Measurements from ENCODE around the gene HIC2.
"Not testable (repeated sequence)": the region's sequence is repeated elsewhere in the genome, so short reads cannot be mapped to it uniquely, and the experiment has no call there.

HIC2 gene

DNA sequence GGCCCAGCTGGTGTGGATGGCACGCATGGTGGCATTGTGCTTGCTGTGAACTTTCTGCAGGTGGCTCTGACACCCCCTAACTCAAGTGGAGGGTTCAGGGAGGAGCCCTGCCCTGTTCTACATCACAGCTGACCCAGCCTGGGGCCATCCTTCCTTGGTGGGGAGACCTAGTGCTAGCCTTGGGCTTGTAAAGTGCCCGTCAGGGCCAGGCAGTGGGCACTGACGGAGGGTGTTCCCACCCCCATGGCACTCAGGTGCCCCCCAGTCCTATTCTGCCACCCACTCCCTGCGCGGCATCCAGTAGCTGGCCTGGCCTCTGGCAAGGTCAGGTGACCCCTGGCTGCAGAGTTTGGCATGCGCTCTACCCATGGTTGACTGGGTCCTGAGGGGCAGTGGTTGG, 24.0 kb downstream of the HIC2 start:
- not testable (repeated sequence) for H3K79me2 ChIP-seq (ENCODE audit: low read length); H4K20me1 ChIP-seq (ENCODE audit: insufficient read depth, low read length); H3K4me2 ChIP-seq (ENCODE audit: low read depth, low read length); H2AFZ ChIP-seq (ENCODE audit: low read length); H3K36me3 ChIP-seq (replicated peaks; ENCODE audit: insufficient read depth, low read length); DNase-seq; H3F3A ChIP-seq (ENCODE audit: insufficient read depth, low read length); H3K4me1 ChIP-seq (ENCODE audit: low read length); H3K4me3 ChIP-seq (ENCODE audit: low read length); H3K27me3 ChIP-seq (replicated peaks; ENCODE audit: insufficient read depth, low read length); H3K9me3 ChIP-seq (replicated peaks; ENCODE audit: insufficient read depth, low read length); H3K27ac ChIP-seq (ENCODE audit: low read length); H3K9me2 ChIP-seq (replicated peaks; ENCODE audit: insufficient read depth, low read length); H3K9ac ChIP-seq (ENCODE audit: low read length)

DNA sequence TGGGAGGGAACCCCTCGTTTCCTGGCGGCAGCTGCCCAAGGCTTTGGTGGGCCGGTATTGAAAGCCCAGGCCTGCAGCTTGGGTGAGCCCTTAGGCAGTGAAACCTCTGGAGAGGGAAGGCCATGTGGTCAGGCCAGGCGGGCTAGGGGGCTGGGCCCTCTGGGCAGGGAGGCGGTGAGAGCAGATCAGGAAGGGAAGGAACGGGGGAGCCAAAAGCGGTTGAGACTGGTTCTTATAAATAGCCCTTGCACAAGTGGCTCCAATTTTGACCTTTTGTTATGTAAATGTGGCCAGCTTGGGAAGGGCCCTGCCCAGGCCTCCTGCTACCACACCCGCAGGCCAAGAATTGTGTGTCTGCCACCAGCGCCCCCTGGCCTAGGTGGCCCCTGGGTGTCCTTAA, 25.0 kb downstream of the HIC2 start:
- not testable (repeated sequence) for H3K9me2 ChIP-seq (replicated peaks; ENCODE audit: insufficient read depth, low read length); H4K20me1 ChIP-seq (ENCODE audit: insufficient read depth, low read length); H3K4me3 ChIP-seq (ENCODE audit: low read length); H3K4me1 ChIP-seq (ENCODE audit: low read length); H3K27me3 ChIP-seq (replicated peaks; ENCODE audit: insufficient read depth, low read length); H3K36me3 ChIP-seq (replicated peaks; ENCODE audit: insufficient read depth, low read length); H3K9ac ChIP-seq (ENCODE audit: low read length); H2AFZ ChIP-seq (ENCODE audit: low read length); H3K9me3 ChIP-seq (replicated peaks; ENCODE audit: insufficient read depth, low read length); H3K4me2 ChIP-seq (ENCODE audit: low read depth, low read length); H3K79me2 ChIP-seq (ENCODE audit: low read length); H3K27ac ChIP-seq (ENCODE audit: low read length); DNase-seq; H3F3A ChIP-seq (ENCODE audit: insufficient read depth, low read length)

DNA sequence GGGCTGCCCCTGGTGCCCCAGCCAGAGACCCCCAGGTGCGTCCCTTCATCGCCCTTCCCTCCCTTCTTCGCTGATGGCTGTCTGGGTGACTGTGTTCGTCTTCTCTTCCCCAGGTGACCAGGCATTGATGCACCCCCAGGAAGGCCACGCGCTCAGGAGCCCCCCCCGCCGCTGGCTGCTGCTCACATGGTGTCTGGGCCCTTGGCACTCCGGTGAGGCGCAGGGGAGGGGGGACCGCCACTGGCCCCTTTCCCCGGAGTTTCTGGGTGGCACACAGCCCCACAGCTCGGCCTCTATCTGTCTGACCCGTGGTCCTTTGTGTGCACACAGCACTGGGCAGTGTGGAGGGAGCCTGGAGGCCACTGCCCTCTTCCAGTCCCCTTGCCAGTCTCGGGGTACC, 25.5 kb downstream of the HIC2 start:
- not testable (repeated sequence) for H3K9ac ChIP-seq (ENCODE audit: low read length); H3K9me3 ChIP-seq (replicated peaks; ENCODE audit: insufficient read depth, low read length); H3K9me2 ChIP-seq (replicated peaks; ENCODE audit: insufficient read depth, low read length); H2AFZ ChIP-seq (ENCODE audit: low read length); H3K27me3 ChIP-seq (replicated peaks; ENCODE audit: insufficient read depth, low read length); H3K79me2 ChIP-seq (ENCODE audit: low read length); H4K20me1 ChIP-seq (ENCODE audit: insufficient read depth, low read length); H3K4me3 ChIP-seq (ENCODE audit: low read length); H3K4me2 ChIP-seq (ENCODE audit: low read depth, low read length); H3K4me1 ChIP-seq (ENCODE audit: low read length); H3F3A ChIP-seq (ENCODE audit: insufficient read depth, low read length); H3K27ac ChIP-seq (ENCODE audit: low read length); DNase-seq; H3K36me3 ChIP-seq (replicated peaks; ENCODE audit: insufficient read depth, low read length)

DNA sequence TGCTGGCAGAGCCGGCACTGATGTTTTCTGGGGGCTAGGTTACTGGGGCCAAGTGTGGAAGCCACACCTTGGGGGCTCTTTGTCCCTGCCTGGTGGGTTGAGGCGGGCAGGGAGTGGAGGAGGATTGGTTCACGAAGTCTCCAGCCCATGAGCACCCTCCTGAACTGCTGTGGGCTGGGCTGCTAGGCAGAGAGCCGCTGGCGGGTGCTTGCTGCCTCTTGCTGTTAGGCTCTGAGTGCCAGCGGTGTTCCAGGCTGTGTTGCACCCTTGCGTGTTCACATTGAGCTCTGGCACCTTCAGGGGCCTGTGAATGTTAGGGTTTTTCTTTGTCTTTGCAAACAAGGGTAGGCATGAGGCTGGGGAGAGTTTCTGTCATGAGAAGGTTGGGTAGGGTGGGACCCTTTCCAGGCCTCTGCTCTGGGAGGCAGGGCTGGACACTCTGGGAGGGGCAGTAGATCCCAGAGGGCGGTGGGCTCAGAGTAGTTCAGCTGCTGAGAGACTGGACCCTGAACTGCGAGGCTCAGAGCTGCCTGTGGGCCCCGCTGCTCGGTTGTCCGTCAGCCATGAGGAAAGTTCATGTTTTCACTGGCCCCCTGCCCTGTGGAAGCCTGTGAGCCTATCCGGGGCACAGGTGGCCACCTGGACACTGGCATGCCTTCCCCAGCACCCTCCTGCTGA, 26.0 kb downstream of the HIC2 start:
- TF ChIP-seq, protein P1, sequence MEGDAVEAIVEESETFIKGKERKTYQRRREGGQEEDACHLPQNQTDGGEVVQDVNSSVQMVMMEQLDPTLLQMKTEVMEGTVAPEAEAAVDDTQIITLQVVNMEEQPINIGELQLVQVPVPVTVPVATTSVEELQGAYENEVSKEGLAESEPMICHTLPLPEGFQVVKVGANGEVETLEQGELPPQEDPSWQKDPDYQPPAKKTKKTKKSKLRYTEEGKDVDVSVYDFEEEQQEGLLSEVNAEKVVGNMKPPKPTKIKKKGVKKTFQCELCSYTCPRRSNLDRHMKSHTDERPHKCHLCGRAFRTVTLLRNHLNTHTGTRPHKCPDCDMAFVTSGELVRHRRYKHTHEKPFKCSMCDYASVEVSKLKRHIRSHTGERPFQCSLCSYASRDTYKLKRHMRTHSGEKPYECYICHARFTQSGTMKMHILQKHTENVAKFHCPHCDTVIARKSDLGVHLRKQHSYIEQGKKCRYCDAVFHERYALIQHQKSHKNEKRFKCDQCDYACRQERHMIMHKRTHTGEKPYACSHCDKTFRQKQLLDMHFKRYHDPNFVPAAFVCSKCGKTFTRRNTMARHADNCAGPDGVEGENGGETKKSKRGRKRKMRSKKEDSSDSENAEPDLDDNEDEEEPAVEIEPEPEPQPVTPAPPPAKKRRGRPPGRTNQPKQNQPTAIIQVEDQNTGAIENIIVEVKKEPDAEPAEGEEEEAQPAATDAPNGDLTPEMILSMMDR (IDR thresholded peaks at IDR 0.05; ENCODE audit: low read length), result no peak
- no peak for DNase-seq
- no peaks in the 10 kb centered on the region for H3K36me3 ChIP-seq (replicated peaks; ENCODE audit: insufficient read depth, low read length)
- no peaks in the 10 kb centered on the region for H3K9me3 ChIP-seq (replicated peaks; ENCODE audit: insufficient read depth, low read length)
- H3K4me2 ChIP-seq (ENCODE audit: low read depth, low read length), result no peak overlapping the region
- no peak overlapping the region for H2AFZ ChIP-seq (ENCODE audit: low read length)
- no peaks in the 10 kb centered on the region for H3K4me1 ChIP-seq (ENCODE audit: low read length)
- H3K27me3 ChIP-seq (replicated peaks; ENCODE audit: insufficient read depth, low read length), result no peaks in the 10 kb centered on the region
- no peak overlapping the region for H3K4me3 ChIP-seq (ENCODE audit: low read length)
- H3K27ac ChIP-seq (ENCODE audit: low read length), result no peak overlapping the region
- H3K9ac ChIP-seq (ENCODE audit: low read length), result no peak overlapping the region
- H3F3A ChIP-seq (ENCODE audit: insufficient read depth, low read length), result no peaks in the 10 kb centered on the region
- no peaks in the 10 kb centered on the region for H4K20me1 ChIP-seq (ENCODE audit: insufficient read depth, low read length)
- 0 out of 2 replicates have a peak, but pooled peaks cover 9% of the 10 kb centered on the region for H3K79me2 ChIP-seq (ENCODE audit: low read length)
- H3K9me2 ChIP-seq (replicated peaks; ENCODE audit: insufficient read depth, low read length), result no peaks in the 10 kb centered on the region

DNA sequence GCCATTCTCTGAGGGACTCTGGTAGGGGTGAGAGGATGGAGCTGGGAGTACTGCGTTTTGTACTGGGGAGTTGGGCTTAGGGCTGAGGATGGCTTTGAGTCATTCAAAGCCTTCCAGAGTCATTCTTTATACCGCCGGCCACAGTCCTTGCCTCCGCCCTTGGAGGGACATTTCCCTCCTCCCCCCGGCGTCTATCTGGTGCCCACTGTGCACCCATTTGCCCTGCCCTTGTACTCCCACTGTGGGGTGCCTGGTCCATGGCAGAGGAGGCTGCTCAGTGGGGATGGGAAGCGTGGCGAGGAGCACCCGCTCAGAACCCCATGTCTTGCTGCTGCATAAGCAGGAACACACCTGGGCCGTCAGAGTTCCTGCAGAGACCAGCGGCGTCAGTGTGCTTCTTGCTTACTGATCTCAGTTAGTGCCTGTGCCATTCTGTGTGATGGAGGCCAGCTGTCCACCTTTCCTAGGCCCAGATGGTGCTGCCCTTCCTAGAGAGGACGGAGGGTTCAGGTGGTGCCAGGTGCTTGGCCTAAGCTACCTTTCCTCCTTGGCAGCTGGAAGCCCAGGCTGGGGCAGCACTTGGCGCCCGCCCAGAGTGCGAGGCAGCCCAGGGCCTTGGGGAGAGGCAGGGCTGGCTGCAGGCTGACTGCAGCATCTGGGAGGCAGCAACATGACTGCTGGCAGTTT, 26.7 kb downstream of the HIC2 start:
- Histone ChIP-seq H4K20me1 (ENCODE audit: insufficient read depth, low read length) (no peaks in the 10 kb centered on the region), H3K4me2 (ENCODE audit: low read depth, low read length) (no peak overlapping the region), H3K4me1 (ENCODE audit: low read length) (no peaks in the 10 kb centered on the region), H3K36me3 (replicated peaks; ENCODE audit: insufficient read depth, low read length) (no peaks in the 10 kb centered on the region), H3F3A (ENCODE audit: insufficient read depth, low read length) (no peaks in the 10 kb centered on the region), H2AFZ (ENCODE audit: low read length) (no peak overlapping the region), H3K4me3 (ENCODE audit: low read length) (no peak overlapping the region), H3K27ac (ENCODE audit: low read length) (no peak overlapping the region), H3K9me2 (replicated peaks; ENCODE audit: insufficient read depth, low read length) (no peaks in the 10 kb centered on the region), H3K9me3 (replicated peaks; ENCODE audit: insufficient read depth, low read length) (no peaks in the 10 kb centered on the region), H3K79me2 (ENCODE audit: low read length) (0 out of 2 replicates have a peak, but pooled peaks cover 9% of the 10 kb centered on the region), H3K27me3 (replicated peaks; ENCODE audit: insufficient read depth, low read length) (no peaks in the 10 kb centered on the region), H3K9ac (ENCODE audit: low read length) (no peak overlapping the region)
- TF ChIP-seq, protein P1 (IDR thresholded peaks at IDR 0.05; ENCODE audit: low read length), result no peak
- TF ChIP-seq EZH2phosphoT487 (IDR thresholded peaks at IDR 0.05; ENCODE audit: low read length), result no peak
- no peak for TF ChIP-seq EZH2 (optimal IDR thresholded peaks at IDR 0.05; ENCODE audit: low read depth, low read length)
- no peak for DNase-seq

All from MM.1S (cell line).